ENCODE measurements around the gene BPI.

DNA sequence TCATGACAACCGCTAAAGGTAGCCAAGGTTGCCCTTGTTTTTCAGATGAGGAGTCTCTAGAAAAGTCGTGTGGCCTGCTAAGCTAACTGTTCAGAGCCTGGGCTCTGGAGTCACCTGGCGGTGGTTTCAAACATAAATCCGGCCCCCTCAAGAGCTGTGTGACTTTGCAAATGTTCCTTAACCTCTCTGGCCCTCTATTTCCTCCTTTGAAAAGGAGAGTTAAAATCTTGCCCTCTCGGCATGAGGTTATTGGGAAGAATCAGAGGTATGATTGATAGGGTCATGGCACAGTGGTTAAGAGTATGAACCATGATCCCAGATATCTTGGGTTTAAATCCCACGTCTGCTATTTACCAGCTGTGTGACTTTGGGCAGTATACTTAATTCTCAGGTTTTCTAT lies 36.7 kb downstream of the BPI start:
- TF ChIP-seq EZH2phosphoT487 (conservative IDR thresholded peaks at IDR 0.05; ENCODE audit: low read length) (no peak), CTCF (IDR thresholded peaks at IDR 0.05; ENCODE audit: insufficient read depth, low read length, poor library complexity, severe bottlenecking) (no peak)

All from SU-DHL-6 (cell line).